GM19372 (cell line): ENCODE results near the gene SDK2.
"Not testable (repeated sequence)": the region's sequence is repeated elsewhere in the genome, so short reads cannot be mapped to it uniquely, and the experiment has no call there.

ENCODE experiments used
- ATAC-seq: cut with Tn5 transposase; IDR thresholded peaks from one replicate; pipeline ENCODE4 v1.9.1; 2021; ENCODE audit warnings: mild to moderate bottlenecking, low read depth, moderate library complexity; ENCODE audit not compliant: unreplicated experiment

SDK2 gene

DNA sequence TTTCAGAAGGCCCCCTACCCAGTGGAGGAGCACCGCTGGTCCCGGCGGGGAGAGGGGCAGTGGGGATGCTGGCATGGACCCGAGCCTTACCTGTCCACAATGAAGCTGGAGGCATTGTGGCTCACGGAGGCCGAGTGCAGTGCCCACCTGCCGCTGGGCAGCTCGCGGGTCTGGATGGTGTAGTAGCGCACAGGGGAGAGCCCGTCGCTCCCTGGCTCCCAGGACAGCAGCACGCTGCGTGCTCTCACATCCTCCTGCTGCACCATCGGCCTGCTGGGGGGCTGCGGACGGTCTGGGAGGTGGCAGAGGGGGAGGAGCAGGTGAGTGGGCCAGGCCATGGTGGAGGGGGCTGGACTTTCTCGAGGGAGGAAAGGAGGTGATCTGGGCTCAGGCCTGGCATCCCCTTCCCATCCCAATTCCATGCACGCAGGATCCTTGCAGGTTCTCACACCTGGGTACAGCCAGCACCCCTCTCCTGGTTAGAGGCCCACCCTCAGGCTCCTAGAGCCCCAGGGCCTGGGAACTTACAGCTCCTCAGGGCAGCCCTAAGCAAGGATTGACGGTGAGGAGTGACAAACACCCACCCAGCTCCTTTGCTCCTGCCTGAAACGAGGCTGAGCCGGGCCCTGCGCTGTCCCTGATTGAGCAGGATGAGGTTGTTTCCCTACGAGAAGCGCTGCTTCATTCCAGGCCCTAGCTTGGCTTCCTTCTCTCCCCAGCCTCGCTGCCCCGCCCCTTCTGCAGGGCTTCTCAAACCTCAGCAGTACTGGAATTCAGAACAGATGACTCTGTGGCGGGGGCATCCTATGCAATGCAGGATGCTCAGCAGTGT lies 256.3 kb downstream of the SDK2 start:
- ATAC-seq = no peak

- ATAC-seq = no peak
Observed at GRCh38 chr17:73386561-73386960, 257.7 kb downstream of the SDK2 start.

- no peak for ATAC-seq
Observed at GRCh38 chr17:73384926-73385325, 259.3 kb downstream of the SDK2 start.

GRCh38 chr17:73380439-73381106 lies 263.7 kb downstream of the SDK2 start:
- no peak for ATAC-seq

DNA sequence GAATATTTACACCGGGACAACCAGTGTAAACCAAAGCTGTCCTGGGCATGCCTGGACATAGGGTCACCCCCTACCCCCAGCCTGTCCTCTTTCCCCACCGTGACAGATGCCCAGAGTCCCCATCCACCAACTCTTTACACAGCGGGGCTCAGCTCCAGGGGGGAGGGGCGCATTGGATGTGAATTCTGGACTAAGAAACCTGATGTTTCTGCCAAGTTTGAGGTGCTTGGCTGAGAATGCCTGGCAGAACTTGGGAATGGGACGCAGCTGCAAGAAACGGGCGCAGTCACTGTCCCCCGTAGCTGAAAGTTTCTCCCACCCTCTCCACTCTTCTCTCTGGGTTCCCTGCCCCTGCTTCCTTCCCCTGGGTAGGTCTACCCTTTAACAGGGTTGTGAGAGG lies 264.4 kb downstream of the SDK2 start:
- ATAC-seq = no peak

DNA sequence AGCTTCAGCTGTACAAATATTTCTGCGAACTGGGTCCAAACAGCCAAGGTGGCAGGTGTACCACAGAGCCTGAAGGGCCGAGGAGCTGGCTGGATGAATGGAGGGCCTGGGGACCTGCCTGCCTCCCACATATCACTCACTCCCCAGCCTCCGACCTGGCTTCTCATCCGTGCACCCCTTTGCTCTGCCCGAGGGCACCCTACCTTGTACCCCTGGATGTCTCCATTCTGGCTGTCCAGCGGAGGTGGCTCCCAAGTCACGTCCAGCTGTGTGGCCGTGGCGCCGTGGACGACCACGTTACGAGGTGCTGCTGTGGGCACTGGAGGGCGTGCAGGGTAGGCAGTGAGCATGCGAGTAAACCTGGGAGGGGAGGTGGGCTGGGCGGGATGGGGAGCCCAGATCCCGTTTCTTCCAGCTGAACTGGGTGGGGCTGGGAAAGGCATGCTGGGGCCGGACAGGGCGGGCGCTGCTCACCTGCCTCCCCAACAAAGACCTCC lies 265.2 kb downstream of the SDK2 start:
- no peak for ATAC-seq

GRCh38 chr17:73376636-73377035 lies 267.6 kb downstream of the SDK2 start:
- no peak for ATAC-seq

DNA sequence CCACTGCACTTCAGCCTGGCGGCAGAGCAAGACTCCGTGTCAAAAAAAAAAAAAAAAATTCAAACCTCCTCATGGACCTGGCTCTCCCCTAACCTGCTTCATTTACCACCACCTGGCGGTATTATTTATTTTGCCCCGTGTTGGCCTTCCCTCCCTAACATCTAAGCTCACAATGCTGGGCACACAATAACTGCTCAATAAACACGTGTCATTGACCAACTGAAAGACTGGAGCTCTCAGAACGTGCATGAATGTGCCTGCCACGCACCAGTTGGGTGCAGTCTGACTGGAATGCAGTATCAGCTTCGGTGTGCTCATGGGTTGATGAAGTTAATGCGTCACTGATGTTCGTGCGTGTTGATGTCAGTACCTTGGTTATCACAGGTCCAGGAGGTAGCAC lies 268.1 kb downstream of the SDK2 start:
- no peak for ATAC-seq

DNA sequence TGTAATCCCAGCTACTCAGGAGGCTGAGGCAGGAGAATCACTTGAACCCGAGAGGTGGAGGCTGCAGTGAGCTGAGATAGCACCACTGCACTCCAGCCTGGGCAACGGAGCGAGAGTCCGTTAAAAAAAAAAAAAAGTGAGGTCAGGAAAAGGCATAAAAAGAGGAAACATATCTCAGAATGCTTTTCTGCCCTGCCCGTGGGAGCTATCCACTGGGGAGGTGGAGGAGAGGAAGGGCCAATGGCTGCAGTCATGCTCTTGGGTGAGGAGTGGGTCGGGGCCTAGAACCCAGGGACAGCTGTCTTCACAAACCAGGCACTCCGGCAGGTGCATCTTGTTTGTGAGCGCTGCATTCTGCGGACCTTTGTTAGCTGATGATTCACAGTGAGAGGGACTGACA lies 272.4 kb downstream of the SDK2 start:
- ATAC-seq = no peak

- ATAC-seq = no peak
Observed at GRCh38 chr17:73371285-73371684, 273.0 kb downstream of the SDK2 start.

DNA sequence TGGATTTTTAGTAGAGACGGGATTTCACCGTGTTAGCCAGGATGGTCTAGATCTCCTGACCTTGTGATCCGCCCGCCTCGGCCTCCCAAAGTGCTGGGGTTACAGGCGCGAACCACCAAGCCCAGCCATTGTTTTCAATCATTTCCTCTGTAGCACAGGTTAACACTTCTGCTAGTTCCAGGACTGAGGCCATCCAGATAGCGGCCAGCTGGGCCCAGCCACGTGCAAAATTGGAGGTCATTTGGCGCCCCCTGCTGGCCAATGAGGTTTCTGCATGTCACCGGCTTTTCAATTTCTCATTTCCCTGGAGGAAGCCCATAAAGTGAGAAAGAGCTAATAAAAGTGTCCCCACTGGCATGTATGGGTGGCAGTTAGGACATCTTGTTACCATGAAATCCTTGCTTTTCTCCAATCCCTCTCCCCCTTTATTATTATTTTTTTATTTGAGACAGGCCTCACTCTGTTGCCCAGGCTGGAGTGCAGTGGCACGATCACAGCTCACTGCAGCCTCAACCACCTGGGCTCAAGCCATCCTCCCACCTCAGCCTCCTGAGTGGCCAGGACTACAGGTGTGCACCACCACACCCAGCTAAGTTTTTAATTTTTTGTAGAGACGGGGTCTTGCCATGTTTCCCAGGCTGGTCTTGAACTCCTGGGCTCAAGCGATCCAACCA lies 274.3 kb downstream of the SDK2 start:
- not testable (repeated sequence) for ATAC-seq

- ATAC-seq = no peak
Observed at GRCh38 chr17:73369111-73369521, 275.1 kb downstream of the SDK2 start.

DNA sequence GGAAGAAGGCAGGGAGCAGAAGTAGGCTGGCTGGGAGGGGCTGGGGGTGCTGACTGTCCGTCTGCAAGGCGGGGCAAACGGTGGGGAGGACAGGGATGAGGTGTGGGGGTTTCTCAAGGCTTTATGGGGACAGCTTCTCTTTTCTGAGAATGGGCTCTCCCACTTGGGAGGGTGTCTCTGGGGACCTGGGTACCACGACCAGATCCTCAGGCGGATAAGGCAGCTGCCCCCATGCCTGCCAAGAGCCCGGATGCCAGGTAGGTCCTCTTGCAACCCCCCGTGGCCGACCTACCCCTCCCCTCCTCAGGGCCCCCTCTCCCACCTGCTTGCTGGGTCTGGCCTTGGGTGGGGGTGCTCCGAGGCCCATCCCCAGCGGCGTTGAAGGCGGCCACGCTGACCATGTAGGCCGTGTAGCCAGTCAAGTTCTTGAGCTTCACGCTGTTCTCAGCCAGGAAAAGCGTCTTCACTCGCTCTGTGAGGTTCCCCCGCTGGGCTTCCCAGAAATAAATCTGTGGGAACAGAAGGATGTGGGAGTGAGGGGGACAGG lies 276.1 kb downstream of the SDK2 start:
- ATAC-seq = no peak

GRCh38 chr17:73365906-73366623 lies 278.2 kb downstream of the SDK2 start:
- ATAC-seq = no peak

DNA sequence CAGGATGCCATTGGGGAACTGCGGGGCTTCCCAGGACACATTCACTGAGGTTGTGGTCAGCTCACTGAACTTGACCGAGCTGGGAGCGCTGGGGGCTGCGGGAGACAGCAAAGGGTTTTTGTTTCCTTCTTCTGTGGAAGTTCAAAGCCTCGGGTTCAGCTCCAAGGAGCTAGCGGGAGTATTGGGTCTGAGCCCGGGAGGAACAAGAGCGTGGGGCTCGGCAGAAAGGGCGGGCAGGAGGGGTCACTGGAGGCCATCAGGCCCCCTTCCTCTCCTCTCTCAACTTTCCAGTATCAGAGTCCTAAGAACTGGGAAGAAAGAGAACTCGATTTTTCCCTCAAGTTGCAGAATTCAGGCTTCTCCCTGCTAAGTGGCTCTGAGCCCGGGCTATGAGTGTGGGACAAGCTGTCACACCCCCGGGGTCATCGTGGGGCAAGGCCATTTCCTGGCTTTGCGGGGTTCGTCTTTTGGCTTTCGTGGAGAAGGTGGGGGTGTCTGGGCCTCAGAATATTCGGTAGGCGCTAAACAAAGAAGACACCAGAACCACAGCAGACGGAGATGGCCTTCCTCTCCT lies 278.9 kb downstream of the SDK2 start:
- no peak for ATAC-seq

DNA sequence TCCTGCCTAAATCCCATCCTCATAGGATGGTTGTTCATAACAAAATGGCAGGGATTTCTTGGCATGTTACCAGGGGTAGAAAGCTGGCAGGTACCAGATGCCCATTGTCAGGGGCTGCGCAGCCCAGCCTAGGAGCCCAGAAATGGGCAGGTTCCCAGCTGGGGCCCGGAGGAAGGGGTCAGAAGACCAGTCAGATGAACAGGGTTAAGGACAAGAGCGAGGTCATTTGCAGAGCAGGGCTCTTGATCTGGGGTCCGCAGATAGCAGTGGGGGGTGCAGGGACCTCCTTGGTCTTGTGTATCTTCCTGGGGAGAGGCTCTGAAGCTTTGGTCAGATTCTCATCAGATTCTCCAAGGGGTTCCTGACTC lies 280.1 kb downstream of the SDK2 start:
- no peak for ATAC-seq

DNA sequence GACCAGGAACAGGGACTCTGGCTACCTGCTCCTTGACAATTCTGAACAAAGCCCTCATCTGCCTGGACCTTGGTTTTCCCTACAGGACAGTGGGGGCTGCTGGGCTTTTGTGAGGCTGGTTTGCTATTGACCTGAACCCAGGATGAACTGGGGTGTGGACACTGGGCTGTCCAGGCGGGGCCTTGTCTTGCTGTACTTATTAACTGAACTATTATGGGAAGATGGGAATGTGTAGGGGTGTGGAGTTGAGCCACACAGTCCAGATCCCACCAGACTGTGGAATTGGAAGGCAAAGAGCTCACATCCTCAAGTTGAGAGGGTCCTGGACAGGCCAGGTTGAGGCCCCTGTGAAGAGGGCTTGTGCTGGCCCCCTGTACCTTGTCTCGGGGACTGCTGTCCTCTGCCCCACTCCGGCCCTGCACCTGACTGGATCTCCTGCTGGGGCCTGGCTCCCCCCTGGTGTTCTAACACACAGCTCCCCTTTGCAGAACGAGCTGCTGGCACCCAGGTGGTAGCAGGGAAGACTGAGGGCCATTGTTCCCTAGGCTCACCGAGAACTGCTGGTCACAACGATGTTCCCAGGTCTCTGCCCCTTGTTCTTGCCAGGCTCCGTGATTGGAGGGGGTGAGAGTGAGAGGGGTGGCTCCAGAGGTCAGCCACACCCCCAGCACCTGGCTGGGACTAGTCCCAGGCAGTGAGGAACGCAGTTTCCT lies 280.6 kb downstream of the SDK2 start:
- ATAC-seq = no peak

DNA sequence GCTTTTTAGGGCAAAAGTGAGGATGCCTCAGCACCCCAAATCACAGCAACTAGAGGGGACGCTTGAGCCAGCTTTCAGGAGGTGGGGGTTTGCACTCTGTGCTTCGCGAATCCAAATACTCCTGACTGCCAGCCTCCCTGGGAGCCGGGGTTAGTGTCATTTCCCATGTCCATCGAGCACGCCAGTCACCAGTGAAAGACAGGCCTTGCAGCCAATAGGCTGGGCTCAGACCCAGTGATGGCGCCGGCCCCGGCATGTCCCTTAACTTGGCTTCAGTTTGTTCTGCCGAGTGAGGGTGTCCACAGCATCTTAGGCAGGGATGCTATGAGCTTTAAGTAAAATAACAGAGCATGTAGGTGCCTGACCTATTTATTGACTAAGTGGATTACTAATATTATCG lies 281.5 kb downstream of the SDK2 start:
- no peak for ATAC-seq

DNA sequence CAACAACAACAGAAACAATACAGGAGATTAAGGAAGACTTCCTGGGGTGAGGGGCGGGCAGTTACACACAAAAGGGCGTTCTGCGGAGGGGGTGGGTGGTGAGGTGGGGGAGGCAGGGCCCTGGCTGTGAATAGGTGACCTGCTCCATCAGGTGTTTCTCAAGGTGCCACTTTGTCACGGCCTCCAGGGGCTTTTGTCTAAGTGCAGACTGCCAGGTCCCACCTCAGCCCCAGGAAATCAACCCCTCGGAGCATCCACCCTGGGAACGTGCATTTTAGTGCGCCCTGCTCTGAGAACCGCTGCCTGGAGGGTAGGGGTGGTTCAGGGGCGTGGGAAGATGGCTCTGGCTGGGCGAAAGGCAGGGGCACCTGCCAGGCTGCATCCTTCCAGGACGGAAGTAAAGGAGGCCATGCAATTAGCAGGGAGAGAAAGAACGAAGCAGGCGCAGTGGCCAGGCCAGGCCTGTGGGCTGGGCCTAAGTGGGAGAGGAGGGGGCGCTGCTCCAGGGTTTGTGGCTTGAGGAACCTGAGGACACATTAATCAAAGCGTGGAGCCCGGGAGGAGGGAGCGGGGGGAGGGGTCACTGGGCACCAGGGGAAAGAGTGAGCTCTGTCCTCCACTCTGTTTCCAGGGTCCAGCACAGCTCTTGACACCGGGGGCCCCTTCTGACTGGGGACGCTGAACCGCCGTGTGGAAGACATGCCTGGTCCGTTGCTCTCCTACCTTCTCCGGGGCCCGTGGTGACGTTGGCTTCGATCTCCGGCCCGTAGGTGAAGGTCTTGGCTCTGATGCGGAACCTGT lies 283.1 kb downstream of the SDK2 start:
- no peak for ATAC-seq
